Endothelial cell of umbilical vein (primary cell): ENCODE data around the gene RD3L. TPM values are rescaled to one million over a fixed set of nuclear protein-coding genes. Genes with fewer than 3 reads are reported as not detected.

Experiments used
- BruUV-seq: library from RNA; stranded (reverse); fragments of 400-500 nt; replicated peaks from 2 replicates; lab custom pipeline; 2021; lab: Mats Ljungman, UMichigan
- CTCF ChIA-PET: fragments of 300-600, 350-600 bp; sonication (Branson Sonifier 250); formaldehyde crosslinking; loops from one replicate; lab custom pipeline; 2021; ENCODE audit warnings: antibody characterized with exemption, inconsistent platforms; lab: Charles Lee
- POLR2A ChIA-PET: fragments of 300-600, 350-600 bp; sonication (Branson Sonifier 250); formaldehyde crosslinking; loops from one replicate; lab custom pipeline; 2021; ENCODE audit warnings: antibody characterized with exemption, inconsistent platforms; lab: Charles Lee
- DNase-seq: peaks from one replicate; pipeline ENCODE4 v3.0.0-alpha.2; 2011; ENCODE audit warnings: low read depth, low spot score
- FAIRE-seq: peaks from 2 replicates; lab custom pipeline; 2011; peaks lifted over from hg19 to GRCh38; lab: Jason Lieb, UNC
- H2AFZ ChIP-seq: 2 replicates; pipeline ENCODE4 v1.6.0; 2012; ENCODE audit warnings: low read depth, low read length, control low read depth, inconsistent platforms
- H3K27ac ChIP-seq: 2 replicates; pipeline ENCODE4 v1.5.1; 2011; ENCODE audit warnings: low read depth, mild to moderate bottlenecking, control low read depth, low read length, moderate library complexity; ENCODE audit not compliant: insufficient read depth
- H3K27me3 ChIP-seq, 2 experiments: 2 replicates each; pipeline versions ENCODE4 v1.6.0 to v1.6.1; 2011; ENCODE audit warnings: low read length in 2 of 2, mixed read lengths in 1 of 2; ENCODE audit not compliant: control insufficient read depth in 2 of 2, insufficient read depth in 2 of 2
- H3K36me3 ChIP-seq, 2 experiments: 2 replicates in 1 of 2; 3 replicates in 1 of 2; pipeline ENCODE4 v1.5.1; 2011; ENCODE audit warnings: low read length in 2 of 2, mild to moderate bottlenecking in 1 of 2, moderate library complexity in 1 of 2; ENCODE audit not compliant: control insufficient read depth in 2 of 2, insufficient read depth in 2 of 2; ENCODE audit errors: extremely low read depth in 1 of 2
- H3K4me1 ChIP-seq: 3 replicates; pipeline ENCODE4 v1.5.1; 2011; ENCODE audit warnings: mild to moderate bottlenecking, low read length; ENCODE audit not compliant: control insufficient read depth, insufficient read depth; ENCODE audit errors: extremely low read depth
- H3K4me2 ChIP-seq: 2 replicates; pipeline ENCODE4 v1.6.1; 2011; ENCODE audit warnings: low read length, control low read depth, mixed read lengths; ENCODE audit not compliant: insufficient read depth
- H3K4me3 ChIP-seq, 3 experiments: fragments of 200-600 bp in 1 of 3; sonication (generic), shearing (Covaris generic) in 1 of 3; replicated peaks in 1 of 3; 2 replicates each; pipeline ENCODE4 v1.5.1; 2011 to 2016; ENCODE audit warnings: control low read depth in 3 of 3, low read length in 3 of 3, mild to moderate bottlenecking in 2 of 3, inconsistent platforms in 1 of 3, low read depth in 1 of 3, moderate library complexity in 1 of 3; ENCODE audit not compliant: insufficient read depth in 1 of 3
- H3K79me2 ChIP-seq: 2 replicates; pipeline ENCODE4 v1.6.0; 2012; ENCODE audit warnings: low read length, inconsistent platforms; ENCODE audit not compliant: control insufficient read depth, insufficient read depth
- H3K9ac ChIP-seq: replicated peaks from 2 replicates; pipeline ENCODE3; 2011; ENCODE audit warnings: low read length, control low read depth; ENCODE audit not compliant: insufficient read depth; ENCODE audit errors: extremely low read depth
- H3K9me1 ChIP-seq: replicated peaks from 3 replicates; pipeline ENCODE4 v1.6.0; 2011; ENCODE audit warnings: mild to moderate bottlenecking, low read length; ENCODE audit not compliant: control insufficient read depth, insufficient read depth; ENCODE audit errors: extremely low read depth
- H3K9me3 ChIP-seq: replicated peaks from 2 replicates; pipeline ENCODE4 v1.5.1; 2012; ENCODE audit warnings: low read length, inconsistent platforms; ENCODE audit not compliant: control insufficient read depth, insufficient read depth
- H4K20me1 ChIP-seq: replicated peaks from 2 replicates; pipeline ENCODE3; 2011; ENCODE audit warnings: mild to moderate bottlenecking, low read length; ENCODE audit not compliant: control insufficient read depth, insufficient read depth; ENCODE audit errors: extremely low read depth
- CTCF ChIP-seq, 2 donors: IDR thresholded peaks; 1 replicate in 1 of 2; 2 replicates in 1 of 2; pipeline ENCODE4 v1.5.1; 2011; ENCODE audit warnings: low read length in 2 of 2, mild to moderate bottlenecking in 2 of 2, moderate library complexity in 2 of 2, control low read depth in 1 of 2, inconsistent platforms in 1 of 2, low read depth in 1 of 2; ENCODE audit not compliant: insufficient read depth in 1 of 2; ENCODE audit errors: extremely low read depth in 1 of 2
- EZH2 ChIP-seq: IDR thresholded peaks from 2 replicates; pipeline ENCODE4 v1.6.1; 2012; ENCODE audit warnings: borderline replicate concordance, low read depth, mild to moderate bottlenecking, moderate library complexity, low read length, inconsistent platforms; ENCODE audit not compliant: severe bottlenecking
- FOS ChIP-seq: IDR thresholded peaks from 2 replicates; pipeline ENCODE4 v1.6.1; 2011; ENCODE audit warnings: mild to moderate bottlenecking, low read length, moderate library complexity, borderline replicate concordance; ENCODE audit not compliant: insufficient read depth
- GATA2 ChIP-seq: IDR thresholded peaks from 2 replicates; pipeline ENCODE4 v1.7.0; 2011; ENCODE audit warnings: low read depth, mild to moderate bottlenecking, moderate library complexity, mixed read lengths, low read length; ENCODE audit not compliant: insufficient read length, insufficient read depth
- JUN ChIP-seq: IDR thresholded peaks from 2 replicates; pipeline ENCODE4 v1.6.1; 2011; ENCODE audit warnings: borderline replicate concordance, low read depth; ENCODE audit not compliant: insufficient read length, insufficient read depth
- MAX ChIP-seq: IDR thresholded peaks from 2 replicates; pipeline ENCODE4 v1.6.1; 2011; ENCODE audit not compliant: insufficient read depth, insufficient read length
- MYC ChIP-seq: IDR thresholded peaks from one replicate; pipeline ENCODE4 v1.6.1; 2011; ENCODE audit warnings: mild to moderate bottlenecking, low read depth, low read length
- POLR2A ChIP-seq: IDR thresholded peaks from 2 replicates; pipeline ENCODE4 v1.6.1; 2012; ENCODE audit warnings: low read depth, mild to moderate bottlenecking, control low read depth, low read length
- POLR2AphosphoS5 ChIP-seq: IDR thresholded peaks from 2 replicates; pipeline ENCODE4 v1.6.1; 2012; ENCODE audit warnings: low read depth, mild to moderate bottlenecking, control low read depth, low read length, moderate library complexity; ENCODE audit not compliant: insufficient read depth
- dilution Hi-C: fragments of 300-500 bp; cut with MboI; formaldehyde crosslinking; loops from one replicate; pipeline ENCODE4 v1.15.0; 2019; ENCODE audit warnings: low sequenced_read_pairs; ENCODE audit not compliant: extremely low pct_ligation_motif_present
- intact Hi-C: fragments of 100-400 bp; cut with micrococcal nuclease; formaldehyde crosslinking; loops from one replicate; pipeline ENCODE4 v1.10.0; 2022
- polyA plus RNA-seq, 4 experiments: library from polyadenylated mRNA; depleted of rRNA in 3 of 4; stranded (reverse) in 3 of 4; unstranded in 1 of 4; fragments of >200 nt; gene quantifications; 2 replicates each; pipeline versions ENCODE4 v1.2.1 to v1.2.3, GENCODE V29; 2011 to 2012; ENCODE audit warnings: missing spikeins in 1 of 4
- total RNA-seq: library from RNA; stranded (reverse); gene quantifications from 2 replicates; pipeline ENCODE4 v1.2.3, GENCODE V29; 2021

The RD3L gene
- total and polyA plus RNA-seq, 2 donors (not counting 3 experiments of a cell fraction or from before 2014, with no cell fraction given) = not detected

GRCh38 chr14:103973354-103973753 lies 31.0 kb upstream of the RD3L start:
- Histone ChIP-seq H3K4me1 (no peaks in the 10 kb centered on the region), H4K20me1 (no peaks in the 10 kb centered on the region), H3K9ac (no peak overlapping the region), H3K4me2 (no peak overlapping the region), H3K36me3 (no peaks in the 10 kb centered on the region), H2AFZ (no peak overlapping the region), H3K9me3 (no peaks in the 10 kb centered on the region), H3K27ac (no peak overlapping the region), H3K79me2 (no peaks in the 10 kb centered on the region), H3K9me1 (no peaks in the 10 kb centered on the region), H3K4me3 (no peak overlapping the region), H3K27me3 (no peaks in the 10 kb centered on the region)
- FAIRE-seq (no peak), DNase-seq (no peak)
- dilution Hi-C loops = no loop called here
- no peak for TF ChIP-seq FOS
- no peak for TF ChIP-seq EZH2
- TF ChIP-seq MYC = no peak
- no peak for TF ChIP-seq JUN
- no peak for TF ChIP-seq POLR2A
- TF ChIP-seq CTCF (IDR thresholded peaks at IDR 0.05; ENCODE audit: extremely low read depth in 1 of 2, insufficient read depth in 1 of 2, low read depth in 1 of 2, low read length in 2 of 2) = no peak
- no peak for TF ChIP-seq GATA2
- TF ChIP-seq MAX = no peak
- no peak for TF ChIP-seq POLR2AphosphoS5
- intact Hi-C loops = no loop called here
- CTCF ChIA-PET = interaction anchor here (0.8 to 1.8 kb wide), 2 partner anchors 72 to 165 kb away, joined by 3 to 8 read pairs; no protein-coding TSS in a partner anchor
- POLR2A ChIA-PET = no interaction called here
- no TSS peak for BruUV-seq
